CD4-positive, alpha-beta T cell treated with Interleukin-21 for 1 hour (primary cell): ENCODE results near the gene KSR2.

Experiments used
- DNase-seq: peaks from one replicate; pipeline ENCODE4 v3.0.0-alpha.2; 2020

KSR2 gene

GRCh38 chr12:117481470-117481869 is 487.3 kb downstream of the KSR2 start:
- no peak for DNase-seq

GRCh38 chr12:117476341-117476740 is 492.4 kb downstream of the KSR2 start:
- no peak for DNase-seq

GRCh38 chr12:117473856-117474255 is 494.9 kb downstream of the KSR2 start:
- DNase-seq = no peak

GRCh38 chr12:117472983-117473382 is 495.8 kb downstream of the KSR2 start:
- no peak for DNase-seq

GRCh38 chr12:117470804-117471203 is 498.0 kb downstream of the KSR2 start:
- no peak for DNase-seq

GRCh38 chr12:117469883-117470483 is 498.8 kb downstream of the KSR2 start:
- no peak for DNase-seq

- no peak for DNase-seq
These were observed 500.8 kb downstream of the KSR2 start for GRCh38 chr12:117468016-117468415.

- DNase-seq = no peak
These were observed 501.2 kb downstream of the KSR2 start for GRCh38 chr12:117467588-117467987.

GRCh38 chr12:117466677-117467362 is 502.0 kb downstream of the KSR2 start:
- DNase-seq = no peak

GRCh38 chr12:117461732-117462131 is 507.1 kb downstream of the KSR2 start:
- DNase-seq = no peak

GRCh38 chr12:117459229-117459628 is 509.6 kb downstream of the KSR2 start:
- DNase-seq = no peak

GRCh38 chr12:117457189-117457588 is 511.6 kb downstream of the KSR2 start:
- DNase-seq = no peak

GRCh38 chr12:117456076-117456475 is 512.7 kb downstream of the KSR2 start:
- DNase-seq = no peak

GRCh38 chr12:117453961-117454360 is 514.8 kb downstream of the KSR2 start:
- DNase-seq = no peak

GRCh38 chr12:117452112-117452511 is 516.7 kb downstream of the KSR2 start:
- no peak for DNase-seq

- DNase-seq = no peak
These were observed 518.6 kb downstream of the KSR2 start for GRCh38 chr12:117450209-117450608.

GRCh38 chr12:117447665-117448366 is 521.0 kb downstream of the KSR2 start:
- no peak for DNase-seq

GRCh38 chr12:117444781-117445180 is 524.0 kb downstream of the KSR2 start:
- DNase-seq = no peak

- no peak for DNase-seq
These were observed 527.0 kb downstream of the KSR2 start for GRCh38 chr12:117441751-117442150.

- DNase-seq = no peak
These were observed 528.4 kb downstream of the KSR2 start for GRCh38 chr12:117440384-117440783.

GRCh38 chr12:117439531-117440001 is 529.2 kb downstream of the KSR2 start:
- no peak for DNase-seq

- no peak for DNase-seq
These were observed 530.0 kb downstream of the KSR2 start for GRCh38 chr12:117438809-117439208.

- no peak for DNase-seq
These were observed 531.1 kb downstream of the KSR2 start for GRCh38 chr12:117437516-117438255.
